Astrocyte (in vitro differentiated cells and primary cell): ENCODE results near the gene MDFIC2. TPM values are rescaled to one million over a fixed set of nuclear protein-coding genes. Genes with fewer than 3 reads are reported as not detected.

Source experiments
- DNase-seq: peaks from one replicate; pipeline ENCODE4 v3.0.0-alpha.2; 2010; ENCODE audit warnings: low read depth
- FAIRE-seq: peaks from 2 replicates; lab custom pipeline; 2011; peaks lifted over from hg19 to GRCh38; lab: Jason Lieb, UNC
- H2AFZ ChIP-seq: 2 replicates; pipeline ENCODE4 v1.6.0; 2012; ENCODE audit warnings: low read depth, low read length, inconsistent platforms
- H3K27ac ChIP-seq: 2 replicates; pipeline ENCODE4 v1.5.1; 2011; ENCODE audit warnings: low read depth, low read length, inconsistent platforms
- H3K27me3 ChIP-seq: 2 replicates; pipeline ENCODE4 v1.6.0; 2011; ENCODE audit warnings: low read length, inconsistent platforms; ENCODE audit not compliant: insufficient read depth
- H3K36me3 ChIP-seq: 2 replicates; pipeline ENCODE4 v1.5.1; 2011; ENCODE audit warnings: low read length, inconsistent platforms; ENCODE audit not compliant: insufficient read depth
- H3K4me1 ChIP-seq: 2 replicates; pipeline ENCODE4 v1.5.1; 2011; ENCODE audit warnings: low read length, inconsistent platforms; ENCODE audit not compliant: insufficient read depth
- H3K4me2 ChIP-seq: 2 replicates; pipeline ENCODE4 v1.6.0; 2012; ENCODE audit warnings: low read length, inconsistent platforms
- H3K4me3 ChIP-seq: 2 replicates; pipeline ENCODE4 v1.5.1; 2011; ENCODE audit warnings: low read depth, mild to moderate bottlenecking, low read length, inconsistent platforms; ENCODE audit not compliant: insufficient read depth
- H3K79me2 ChIP-seq: 2 replicates; pipeline ENCODE4 v1.6.0; 2012; ENCODE audit warnings: mild to moderate bottlenecking, low read length, inconsistent platforms; ENCODE audit not compliant: insufficient read depth
- H3K9ac ChIP-seq: 2 replicates; pipeline ENCODE4 v1.6.0; 2012; ENCODE audit warnings: mild to moderate bottlenecking, low read length, inconsistent platforms
- H3K9me3 ChIP-seq: 2 replicates; pipeline ENCODE4 v1.5.1; 2012; ENCODE audit warnings: low read depth, mild to moderate bottlenecking, low read length, inconsistent platforms; ENCODE audit not compliant: insufficient read depth
- H4K20me1 ChIP-seq: 2 replicates; pipeline ENCODE4 v1.6.0; 2012; ENCODE audit warnings: low read length, inconsistent platforms; ENCODE audit not compliant: insufficient read depth
- H3K27ac Mint-ChIP-seq: one replicate; pipeline ENCODE4 v1.8.0; 2021; ENCODE audit warnings: mild to moderate bottlenecking, mixed read lengths; ENCODE audit not compliant: unreplicated experiment
- H3K27me3 Mint-ChIP-seq: one replicate; pipeline ENCODE4 v1.8.0; 2021; ENCODE audit warnings: low read depth, mixed read lengths; ENCODE audit not compliant: unreplicated experiment
- H3K36me3 Mint-ChIP-seq: one replicate; pipeline ENCODE4 v1.8.0; 2021; ENCODE audit warnings: low read depth, mixed read lengths; ENCODE audit not compliant: unreplicated experiment
- H3K4me1 Mint-ChIP-seq: one replicate; pipeline ENCODE4 v1.8.0; 2021; ENCODE audit warnings: low read depth, mixed read lengths; ENCODE audit not compliant: unreplicated experiment
- H3K4me3 Mint-ChIP-seq: one replicate; pipeline ENCODE4 v1.8.0; 2021; ENCODE audit warnings: mild to moderate bottlenecking, moderate library complexity, mixed read lengths; ENCODE audit not compliant: unreplicated experiment
- H3K9me3 Mint-ChIP-seq: one replicate; pipeline ENCODE4 v1.8.0; 2021; ENCODE audit warnings: mild to moderate bottlenecking, mixed read lengths; ENCODE audit not compliant: unreplicated experiment
- EZH2 ChIP-seq: IDR thresholded peaks from 2 replicates; pipeline ENCODE4 v1.6.1; 2012; ENCODE audit warnings: mild to moderate bottlenecking, low read length, inconsistent platforms; ENCODE audit not compliant: insufficient read depth
- total RNA-seq: library from RNA; stranded (reverse); gene quantifications from 2 replicates; pipeline ENCODE4 v1.2.1, GENCODE V29; 2021
- TF ChIP-seq, protein P1 (sequence below): IDR thresholded peaks from 2 replicates; pipeline ENCODE4 v1.5.1; 2011; ENCODE audit warnings: low read depth, mild to moderate bottlenecking, inconsistent platforms, low read length, moderate library complexity; ENCODE audit not compliant: insufficient read depth

MDFIC2 gene
- total RNA-seq, 1 donor from 2014 or later = not detected

DNA sequence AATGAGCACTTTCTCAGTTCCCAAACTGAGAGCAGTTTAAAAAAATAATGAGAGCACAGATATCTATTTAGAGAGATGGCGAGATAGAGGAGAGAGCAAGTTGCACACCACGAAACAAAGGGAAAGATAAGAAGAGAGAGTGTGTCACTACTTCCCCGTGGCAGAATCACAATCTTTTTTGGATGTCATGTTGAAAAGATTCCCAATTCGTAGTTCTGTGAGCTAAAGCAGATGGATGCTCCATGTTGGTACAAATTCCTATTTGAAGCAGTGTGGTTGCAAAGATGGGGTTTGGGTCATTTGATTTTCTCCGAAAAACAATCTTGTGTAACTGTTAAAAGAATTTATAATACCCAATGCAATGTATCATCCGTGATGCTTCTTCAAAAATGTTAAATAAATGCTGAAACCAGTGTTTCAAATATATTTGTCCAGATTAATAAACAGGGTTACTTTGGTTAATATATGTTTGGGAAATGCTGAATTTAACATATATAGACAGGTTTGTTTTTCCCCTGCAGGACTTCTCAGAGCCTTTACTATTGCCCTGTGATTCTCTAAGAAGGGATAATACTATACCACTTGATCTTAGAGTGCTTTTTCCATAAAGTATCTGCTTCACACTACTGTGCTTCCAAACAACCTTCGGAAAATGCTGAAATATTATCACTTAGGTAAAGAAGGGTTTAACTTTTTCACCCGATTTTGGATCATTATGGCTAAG is 128.5 kb downstream of the MDFIC2 start:
- Mint-ChIP-seq H3K9me3 (peaks cover 3% of the 10 kb centered on the region), H3K4me3 (no peak overlapping the region), H3K27ac (no peak overlapping the region), H3K27me3 (peaks cover 7% of the 10 kb centered on the region), H3K4me1 (peaks cover 7% of the 10 kb centered on the region), H3K36me3 (no peaks in the 10 kb centered on the region)
- Histone ChIP-seq H3K36me3 (no peaks in the 10 kb centered on the region), H3K27ac (no peak overlapping the region), H3K9ac (no peak overlapping the region), H3K4me2 (no peak overlapping the region), H3K27me3 (peaks cover 7% of the 10 kb centered on the region), H2AFZ (no peak overlapping the region), H3K4me1 (no peaks in the 10 kb centered on the region), H3K79me2 (no peaks in the 10 kb centered on the region), H4K20me1 (no peaks in the 10 kb centered on the region), H3K4me3 (no peak overlapping the region), H3K9me3 (no peaks in the 10 kb centered on the region)
- no peak for DNase-seq
- no peak for FAIRE-seq
- TF ChIP-seq, protein P1, sequence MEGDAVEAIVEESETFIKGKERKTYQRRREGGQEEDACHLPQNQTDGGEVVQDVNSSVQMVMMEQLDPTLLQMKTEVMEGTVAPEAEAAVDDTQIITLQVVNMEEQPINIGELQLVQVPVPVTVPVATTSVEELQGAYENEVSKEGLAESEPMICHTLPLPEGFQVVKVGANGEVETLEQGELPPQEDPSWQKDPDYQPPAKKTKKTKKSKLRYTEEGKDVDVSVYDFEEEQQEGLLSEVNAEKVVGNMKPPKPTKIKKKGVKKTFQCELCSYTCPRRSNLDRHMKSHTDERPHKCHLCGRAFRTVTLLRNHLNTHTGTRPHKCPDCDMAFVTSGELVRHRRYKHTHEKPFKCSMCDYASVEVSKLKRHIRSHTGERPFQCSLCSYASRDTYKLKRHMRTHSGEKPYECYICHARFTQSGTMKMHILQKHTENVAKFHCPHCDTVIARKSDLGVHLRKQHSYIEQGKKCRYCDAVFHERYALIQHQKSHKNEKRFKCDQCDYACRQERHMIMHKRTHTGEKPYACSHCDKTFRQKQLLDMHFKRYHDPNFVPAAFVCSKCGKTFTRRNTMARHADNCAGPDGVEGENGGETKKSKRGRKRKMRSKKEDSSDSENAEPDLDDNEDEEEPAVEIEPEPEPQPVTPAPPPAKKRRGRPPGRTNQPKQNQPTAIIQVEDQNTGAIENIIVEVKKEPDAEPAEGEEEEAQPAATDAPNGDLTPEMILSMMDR = no peak
- no peak for TF ChIP-seq EZH2

DNA sequence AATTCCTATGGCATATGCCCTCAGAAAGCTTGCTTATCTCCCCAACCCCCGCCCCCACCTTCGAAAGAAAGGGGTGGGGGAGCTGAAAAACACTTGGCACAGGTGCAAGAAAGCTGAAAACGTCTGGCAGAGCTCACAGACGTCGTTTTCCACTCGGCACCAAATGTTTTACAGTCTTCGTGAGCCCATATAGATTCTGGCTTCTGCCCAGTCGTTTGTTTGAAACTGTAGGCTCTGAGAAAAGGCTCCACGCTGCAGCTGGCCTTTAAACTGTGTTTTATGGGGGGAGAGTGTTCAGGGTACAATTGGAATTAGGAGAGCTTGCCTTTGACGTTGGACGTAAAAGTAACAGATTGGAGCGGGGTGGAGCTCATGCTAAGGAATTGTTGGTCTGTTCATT is 130.3 kb downstream of the MDFIC2 start:
- Histone ChIP-seq H3K4me1 (no peaks in the 10 kb centered on the region), H2AFZ (no peak overlapping the region), H3K4me2 (no peak overlapping the region), H3K4me3 (no peak overlapping the region), H4K20me1 (no peaks in the 10 kb centered on the region), H3K9ac (no peak overlapping the region), H3K36me3 (no peaks in the 10 kb centered on the region), H3K27ac (no peak overlapping the region), H3K9me3 (no peaks in the 10 kb centered on the region), H3K79me2 (no peaks in the 10 kb centered on the region), H3K27me3 (peaks cover 7% of the 10 kb centered on the region)
- H3K36me3 Mint-ChIP-seq = no peaks in the 10 kb centered on the region
- TF ChIP-seq EZH2 = no peak
- TF ChIP-seq, protein P1 = no peak
- no peak overlapping the region for H3K27ac Mint-ChIP-seq
- H3K4me1 Mint-ChIP-seq = peaks cover 7% of the 10 kb centered on the region
- H3K27me3 Mint-ChIP-seq = peaks cover 7% of the 10 kb centered on the region
- no peak overlapping the region for H3K4me3 Mint-ChIP-seq
- no peak for FAIRE-seq
- H3K9me3 Mint-ChIP-seq = no peaks in the 10 kb centered on the region
- no peak for DNase-seq

DNA sequence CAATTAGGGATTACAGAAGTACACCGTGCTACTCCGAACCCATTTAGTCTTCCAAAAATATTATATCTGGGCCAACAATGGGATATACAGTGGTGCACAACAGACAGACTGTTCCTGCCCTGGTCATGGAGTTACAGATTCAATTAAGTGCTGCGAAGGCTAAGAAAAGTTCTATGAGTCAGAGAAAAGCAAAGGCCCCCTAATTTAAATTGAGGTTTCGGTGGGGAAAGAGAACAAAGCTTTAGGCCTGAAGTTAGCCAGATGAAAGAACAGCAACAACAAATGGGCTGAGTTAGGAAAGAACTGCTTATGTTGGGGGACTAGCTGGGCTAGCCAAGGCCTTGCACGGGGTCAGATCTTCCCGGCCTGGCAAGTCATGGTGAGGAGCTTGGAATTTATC is 131.8 kb downstream of the MDFIC2 start:
- H4K20me1 ChIP-seq = no peaks in the 10 kb centered on the region
- H3K4me2 ChIP-seq = no peak overlapping the region
- H3K9ac ChIP-seq = no peak overlapping the region
- peak overlapping the region; percentile 63 for H3K27ac Mint-ChIP-seq
- H3K4me1 ChIP-seq = no peaks in the 10 kb centered on the region
- H3K4me1 Mint-ChIP-seq = peaks cover 7% of the 10 kb centered on the region
- peaks cover 7% of the 10 kb centered on the region for H3K27me3 ChIP-seq
- H3K4me3 Mint-ChIP-seq = no peak overlapping the region
- no peak overlapping the region for H3K27ac ChIP-seq
- no peaks in the 10 kb centered on the region for H3K36me3 Mint-ChIP-seq
- TF ChIP-seq, protein P1 = no peak
- no peak for TF ChIP-seq EZH2
- H3K4me3 ChIP-seq = no peak overlapping the region
- H3K79me2 ChIP-seq = no peaks in the 10 kb centered on the region
- H3K9me3 ChIP-seq = no peaks in the 10 kb centered on the region
- no peaks in the 10 kb centered on the region for H3K9me3 Mint-ChIP-seq
- FAIRE-seq (no peak), DNase-seq (no peak)
- H2AFZ ChIP-seq = no peak overlapping the region
- H3K27me3 Mint-ChIP-seq = peaks cover 7% of the 10 kb centered on the region
- no peaks in the 10 kb centered on the region for H3K36me3 ChIP-seq
